ENCODE results near the gene REG3G.
"Not testable (repeated sequence)": the region's sequence is repeated elsewhere in the genome, so short reads cannot be mapped to it uniquely, and the experiment has no call there.

REG3G gene

GRCh38 chr2:79026061-79026460 is 559 bp downstream of the REG3G start:
- no peak for DNase-seq

- no peak for DNase-seq
Measured at GRCh38 chr2:79039944-79040343, 14.4 kb downstream of the REG3G start.

GRCh38 chr2:79041032-79041448 is 15.5 kb downstream of the REG3G start:
- no peak for DNase-seq

DNA sequence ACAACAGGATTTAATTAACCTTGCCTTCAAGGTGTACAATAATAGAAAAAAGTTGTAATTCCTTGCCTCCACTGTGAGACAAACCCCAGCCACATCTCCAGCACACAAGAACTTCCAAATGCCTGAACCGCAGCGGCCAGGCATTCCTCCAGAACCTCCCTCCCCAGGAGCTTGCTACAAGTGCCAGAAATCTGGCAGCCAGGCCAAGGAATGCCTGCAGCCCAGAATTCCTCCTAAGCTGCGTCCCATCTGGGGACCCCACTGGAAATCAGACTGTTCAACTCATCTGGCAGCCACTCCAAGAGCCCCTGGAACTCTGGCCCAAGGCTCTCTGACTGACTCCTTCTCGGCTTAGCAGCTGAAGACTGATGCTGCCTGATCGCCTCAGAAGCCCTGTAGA is 28.0 kb downstream of the REG3G start:
- not testable (repeated sequence) for DNase-seq

DNA sequence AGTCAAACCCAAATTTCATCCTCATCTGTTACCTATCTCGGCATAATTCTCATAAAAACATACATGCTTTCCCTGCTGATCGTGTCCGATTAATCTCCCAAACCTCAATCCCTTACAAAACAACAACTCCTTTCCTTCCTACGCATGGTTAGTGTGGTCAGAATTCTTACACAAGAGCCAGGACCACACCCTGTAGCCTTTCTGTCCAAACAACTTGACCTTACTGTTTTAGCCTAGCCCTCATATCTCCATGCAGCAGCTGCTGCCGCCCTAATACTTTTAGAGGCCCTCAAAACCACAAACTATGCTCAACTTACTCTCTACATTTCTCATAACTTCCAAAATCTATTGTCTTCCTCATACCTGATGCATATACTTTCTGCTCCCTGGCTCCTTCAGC is 29.3 kb downstream of the REG3G start:
- DNase-seq = not testable (repeated sequence)

DNA sequence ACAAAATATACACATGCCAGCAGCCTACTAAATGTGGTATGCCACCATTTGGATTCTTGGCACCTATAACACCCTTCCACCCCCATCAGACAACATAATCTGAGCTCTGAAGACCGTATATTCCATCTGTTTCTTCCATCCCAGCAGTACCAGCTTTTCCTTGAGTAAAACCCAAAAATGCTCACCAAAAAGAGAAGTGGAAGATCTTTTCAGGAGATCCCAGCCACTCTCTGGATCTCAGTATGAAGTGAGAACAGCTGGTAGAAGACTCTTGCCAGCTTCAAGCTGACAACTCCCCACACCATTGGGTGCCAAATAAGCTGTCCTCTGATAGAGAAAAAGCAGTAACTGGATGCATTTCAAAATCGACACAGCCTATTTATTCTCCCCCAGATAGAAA is 39.7 kb downstream of the REG3G start:
- no peak for DNase-seq

GRCh38 chr2:79071078-79071477 is 45.6 kb downstream of the REG3G start:
- DNase-seq = no peak
